SIG-M5 (cell line): ENCODE data around the gene NHEJ1.

Experiments used
- DNase-seq: peaks from one replicate; lab custom pipeline; 2025; lab: John Stamatoyannopoulos, UW

The NHEJ1 gene

DNA sequence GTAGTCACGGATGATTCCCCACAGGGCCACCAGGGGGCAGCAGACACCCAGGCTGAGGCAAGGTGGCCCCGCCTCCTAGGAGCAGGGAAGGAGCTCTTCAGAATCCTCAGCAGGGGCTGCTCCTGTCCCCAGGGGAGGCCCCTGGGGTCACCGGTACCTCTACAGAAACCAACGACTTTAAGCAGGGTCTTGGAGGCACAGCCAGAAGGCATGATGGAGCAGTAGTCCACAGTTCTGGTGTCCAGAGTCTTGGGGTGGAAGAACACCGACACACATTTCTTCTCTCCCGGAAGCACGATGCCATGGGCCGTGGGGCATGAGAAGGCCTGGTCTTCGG, 130.8 kb downstream of the NHEJ1 start:
- no peak for DNase-seq

DNA sequence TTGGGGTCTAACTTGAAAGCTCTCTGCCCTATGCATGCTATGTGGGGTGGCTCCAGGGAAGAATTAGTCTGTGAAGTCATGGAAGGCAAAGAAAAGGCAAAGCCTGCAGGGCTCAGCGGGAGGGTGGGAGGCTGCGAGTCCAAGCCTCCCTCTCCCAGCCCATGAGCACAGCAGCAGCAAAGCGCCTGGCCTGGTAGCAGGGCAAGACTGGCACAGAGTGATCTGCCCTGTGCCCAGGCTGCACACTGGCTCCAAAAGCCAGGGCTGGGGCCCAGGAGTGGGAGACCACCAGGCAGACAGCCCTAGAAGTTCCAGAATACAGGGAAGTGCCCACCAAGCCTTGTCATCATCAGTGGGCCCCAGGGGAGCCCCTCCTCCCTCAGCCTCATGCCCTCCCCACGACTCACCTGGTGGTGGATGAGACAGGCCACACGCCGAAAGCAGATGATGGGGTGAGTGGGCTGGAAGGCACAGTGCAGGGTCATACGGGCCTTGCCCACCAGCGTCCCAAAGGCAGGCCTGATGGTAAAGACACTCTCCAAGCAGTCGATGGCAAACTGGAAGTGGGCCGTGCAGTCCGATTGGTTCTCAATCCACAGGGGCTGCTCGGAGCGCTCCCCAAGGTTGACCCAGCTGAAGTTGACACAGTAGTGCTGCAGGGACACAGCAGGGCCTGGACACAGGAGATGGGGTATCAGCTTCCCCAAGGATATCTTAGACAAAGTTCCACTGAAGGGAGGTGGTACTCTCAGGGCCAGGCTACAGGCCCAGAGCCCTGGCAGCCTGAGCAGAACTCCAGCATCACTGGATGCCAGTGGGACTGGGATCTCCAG, 131.4 kb downstream of the NHEJ1 start:
- DNase-seq, result no peak

DNA sequence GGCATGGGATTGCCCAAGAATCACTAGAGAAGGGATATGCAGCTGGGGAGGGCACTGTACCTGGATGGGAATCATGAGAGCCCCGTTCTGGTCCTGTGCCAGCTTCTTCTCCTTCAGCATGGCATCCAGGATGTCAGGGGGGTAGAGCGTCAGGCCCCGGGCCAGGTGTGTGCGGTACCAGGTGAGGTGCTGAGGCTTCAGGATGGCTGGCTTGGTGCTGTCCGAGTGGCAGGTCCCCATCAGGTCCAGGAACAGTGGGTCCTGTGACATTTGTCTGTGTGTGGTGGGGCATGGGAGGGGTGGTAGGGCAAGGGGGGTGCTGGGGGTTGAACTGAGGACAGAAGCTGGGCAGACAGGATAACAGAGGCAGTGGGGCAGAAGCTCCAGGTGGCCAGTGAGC, 132.5 kb downstream of the NHEJ1 start:
- no peak for DNase-seq

DNA sequence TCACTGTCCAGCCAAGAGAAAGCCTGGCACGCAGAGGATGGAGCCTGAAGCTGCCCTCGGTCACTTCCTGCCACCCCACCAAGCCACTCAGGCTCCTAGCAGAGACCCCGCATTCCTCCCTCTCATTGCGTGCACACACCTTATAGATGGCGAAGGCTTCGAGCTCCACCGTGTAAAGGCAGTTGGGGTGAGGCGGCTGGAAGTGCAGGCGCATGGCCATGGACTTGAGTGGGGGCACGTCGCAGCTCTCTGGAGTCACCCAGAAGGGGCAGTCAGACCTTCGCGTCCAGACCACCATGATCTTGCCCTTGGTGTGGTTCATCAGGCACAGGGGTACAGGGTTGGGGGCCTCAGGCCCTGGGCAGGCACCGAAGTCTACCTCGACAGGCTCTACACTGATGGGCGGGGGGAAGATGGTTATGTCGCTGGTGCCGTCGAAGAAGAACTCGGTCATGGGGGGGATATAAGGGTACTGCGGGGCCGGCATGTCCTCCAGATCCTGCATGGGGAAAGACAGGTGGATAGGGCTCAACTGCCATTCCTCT, 133.0 kb downstream of the NHEJ1 start:
- no peak for DNase-seq

DNA sequence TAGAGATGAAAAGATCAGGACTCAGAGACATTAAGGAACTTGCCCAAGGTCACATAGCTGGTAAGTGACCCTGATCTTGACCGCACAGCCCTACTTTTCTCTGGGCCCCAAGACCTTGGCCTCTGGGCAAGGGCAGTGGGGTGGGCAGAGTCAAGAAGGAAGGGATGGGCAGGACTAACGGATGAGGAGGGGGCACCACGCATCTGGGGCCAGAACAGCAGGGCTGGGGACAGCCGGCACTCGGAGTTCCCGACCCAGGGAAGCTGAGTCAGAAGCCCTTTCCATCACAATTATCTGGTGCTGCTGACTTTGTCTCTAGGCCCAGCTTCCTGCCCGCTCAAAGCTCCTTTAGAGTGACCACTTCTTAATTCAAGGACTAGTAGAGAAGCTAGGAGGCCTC, 133.7 kb downstream of the NHEJ1 start:
- no peak for DNase-seq

DNA sequence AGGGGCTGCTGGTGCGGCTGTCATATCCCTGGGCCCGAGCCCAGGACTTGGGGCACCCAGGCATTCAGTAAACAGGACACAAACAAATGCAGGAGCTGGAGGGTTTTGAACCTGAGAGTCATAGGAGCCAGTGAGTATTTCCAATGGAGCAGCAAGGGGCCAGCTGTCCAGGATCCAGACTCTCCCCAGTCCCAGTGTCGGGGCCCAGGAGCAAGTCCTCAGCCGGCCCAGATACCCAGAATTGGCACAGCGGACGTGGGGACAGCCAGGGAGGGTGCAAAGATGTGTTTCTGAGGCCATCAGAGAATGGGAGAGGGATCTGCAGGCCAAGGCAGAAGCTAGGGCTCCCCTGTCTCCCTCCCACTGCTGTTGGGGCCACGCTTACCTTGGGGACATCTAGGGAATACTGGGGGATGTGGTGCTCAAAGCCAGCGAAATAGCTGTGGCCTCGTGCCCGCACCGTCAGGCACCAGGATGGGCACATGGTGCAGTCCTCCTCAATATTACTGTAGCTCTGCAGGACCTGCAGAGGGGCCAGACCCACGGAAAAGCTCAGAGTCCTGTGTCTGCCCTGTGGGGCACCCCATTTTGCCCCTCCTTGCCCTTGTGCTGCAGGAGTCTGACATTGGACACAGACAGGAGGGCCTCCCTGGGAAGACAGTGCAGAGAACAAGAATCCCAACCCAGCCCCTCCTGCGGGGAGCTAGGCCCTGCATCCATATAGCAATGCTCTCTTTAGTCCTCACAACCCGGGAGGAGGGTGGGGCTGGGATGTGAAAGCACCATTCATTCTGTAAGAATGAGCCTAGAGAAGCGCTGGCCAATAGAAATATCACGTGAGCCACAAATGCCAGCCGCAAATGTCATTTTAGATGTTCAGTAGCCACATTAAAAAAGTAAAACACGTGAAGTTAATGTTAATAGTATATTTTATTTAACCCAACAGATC, 134.7 kb downstream of the NHEJ1 start:
- no peak for DNase-seq
